WI38 (cell line): ENCODE data around the gene GTF2A1.

Experiments used
- H3K4me3 ChIP-seq: 2 replicates; pipeline ENCODE4 v1.5.1; 2011; ENCODE audit warnings: low read depth, mild to moderate bottlenecking, control low read depth, low read length
- TF ChIP-seq, protein P1 (sequence below): IDR thresholded peaks from 2 replicates; pipeline ENCODE4 v1.5.1; 2012; ENCODE audit warnings: low read depth, mild to moderate bottlenecking, control low read depth, low read length

Gene GTF2A1

DNA sequence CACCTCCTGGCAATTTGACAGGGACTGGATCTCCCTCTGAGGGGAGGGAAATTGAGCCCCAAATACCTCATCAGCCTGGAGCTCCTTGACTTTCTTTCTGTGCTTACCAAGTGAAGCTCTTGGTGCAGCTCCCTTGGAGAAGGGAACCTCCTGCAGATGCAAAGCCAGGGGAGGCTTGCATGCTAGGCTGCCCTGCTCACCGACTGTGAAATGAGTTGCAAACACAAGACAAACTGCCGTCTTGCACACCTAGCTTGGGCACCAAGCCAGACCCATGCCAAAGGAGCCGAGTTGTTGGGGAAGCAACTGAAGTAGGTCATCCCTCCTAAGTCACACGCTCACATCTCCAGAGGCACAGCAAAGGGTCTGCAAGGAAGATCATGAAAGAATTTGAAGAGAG, 95.2 kb downstream of the GTF2A1 start:
- no peak overlapping the region for H3K4me3 ChIP-seq
- TF ChIP-seq, protein P1, sequence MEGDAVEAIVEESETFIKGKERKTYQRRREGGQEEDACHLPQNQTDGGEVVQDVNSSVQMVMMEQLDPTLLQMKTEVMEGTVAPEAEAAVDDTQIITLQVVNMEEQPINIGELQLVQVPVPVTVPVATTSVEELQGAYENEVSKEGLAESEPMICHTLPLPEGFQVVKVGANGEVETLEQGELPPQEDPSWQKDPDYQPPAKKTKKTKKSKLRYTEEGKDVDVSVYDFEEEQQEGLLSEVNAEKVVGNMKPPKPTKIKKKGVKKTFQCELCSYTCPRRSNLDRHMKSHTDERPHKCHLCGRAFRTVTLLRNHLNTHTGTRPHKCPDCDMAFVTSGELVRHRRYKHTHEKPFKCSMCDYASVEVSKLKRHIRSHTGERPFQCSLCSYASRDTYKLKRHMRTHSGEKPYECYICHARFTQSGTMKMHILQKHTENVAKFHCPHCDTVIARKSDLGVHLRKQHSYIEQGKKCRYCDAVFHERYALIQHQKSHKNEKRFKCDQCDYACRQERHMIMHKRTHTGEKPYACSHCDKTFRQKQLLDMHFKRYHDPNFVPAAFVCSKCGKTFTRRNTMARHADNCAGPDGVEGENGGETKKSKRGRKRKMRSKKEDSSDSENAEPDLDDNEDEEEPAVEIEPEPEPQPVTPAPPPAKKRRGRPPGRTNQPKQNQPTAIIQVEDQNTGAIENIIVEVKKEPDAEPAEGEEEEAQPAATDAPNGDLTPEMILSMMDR, result no peak
